Mucosa of stomach (tissue), 1 donor: Measurements from ENCODE around the gene RABGEF1.
"Not testable (repeated sequence)": the region's sequence is repeated elsewhere in the genome, so short reads cannot be mapped to it uniquely, and the experiment has no call there.

ENCODE experiments used
- H3K27me3 ChIP-seq: one replicate; pipeline ENCODE4 v1.7.0; 2013; ENCODE audit warnings: mild to moderate bottlenecking, low read length; ENCODE audit not compliant: control insufficient read depth, insufficient read depth
- H3K36me3 ChIP-seq: one replicate; pipeline ENCODE4 v1.7.0; 2013; ENCODE audit warnings: low read length; ENCODE audit not compliant: control insufficient read depth, insufficient read depth
- H3K4me1 ChIP-seq: one replicate; pipeline ENCODE4 v1.7.0; 2013; ENCODE audit warnings: mild to moderate bottlenecking, low read length; ENCODE audit not compliant: control insufficient read depth, insufficient read depth
- H3K4me3 ChIP-seq: one replicate; pipeline ENCODE4 v1.7.0; 2013; ENCODE audit warnings: low read length
- H3K9ac ChIP-seq: one replicate; pipeline ENCODE4 v1.7.0; 2013; ENCODE audit warnings: mild to moderate bottlenecking, low read length, moderate library complexity
- H3K9me3 ChIP-seq: one replicate; pipeline ENCODE4 v1.7.0; 2013; ENCODE audit warnings: mild to moderate bottlenecking, low read length, moderate library complexity; ENCODE audit not compliant: control insufficient read depth
- donor health status: Pancreatic carcinoma.

Gene RABGEF1

GRCh38 chr7:66768865-66769832, 28.6 kb downstream of the RABGEF1 start:
- H3K27me3 ChIP-seq = no peaks in the 10 kb centered on the region
- no peak overlapping the region for H3K9ac ChIP-seq
- H3K9me3 ChIP-seq = no peaks in the 10 kb centered on the region
- H3K36me3 ChIP-seq = no peaks in the 10 kb centered on the region
- peaks cover 16% of the 10 kb centered on the region for H3K4me1 ChIP-seq
- H3K4me3 ChIP-seq = no peak overlapping the region

- no peak overlapping the region for H3K4me3 ChIP-seq
- peaks cover 16% of the 10 kb centered on the region for H3K4me1 ChIP-seq
- no peaks in the 10 kb centered on the region for H3K9me3 ChIP-seq
- no peaks in the 10 kb centered on the region for H3K27me3 ChIP-seq
- H3K36me3 ChIP-seq = no peaks in the 10 kb centered on the region
- no peak overlapping the region for H3K9ac ChIP-seq
Measured at GRCh38 chr7:66769833-66770512, 29.4 kb downstream of the RABGEF1 start.

- Histone ChIP-seq H3K27me3 (no peaks in the 10 kb centered on the region), H3K4me3 (no peak overlapping the region), H3K4me1 (peaks cover 5% of the 10 kb centered on the region), H3K9ac (no peak overlapping the region), H3K9me3 (no peaks in the 10 kb centered on the region), H3K36me3 (no peaks in the 10 kb centered on the region)
Measured at GRCh38 chr7:66771795-66772194, 31.3 kb downstream of the RABGEF1 start.

GRCh38 chr7:66773744-66774143, 33.2 kb downstream of the RABGEF1 start:
- not testable (repeated sequence) for H3K4me1 ChIP-seq, H3K27me3 ChIP-seq, H3K9me3 ChIP-seq, H3K4me3 ChIP-seq, H3K9ac ChIP-seq, H3K36me3 ChIP-seq

- not testable (repeated sequence) for H3K4me3 ChIP-seq, H3K27me3 ChIP-seq, H3K4me1 ChIP-seq, H3K36me3 ChIP-seq, H3K9ac ChIP-seq, H3K9me3 ChIP-seq
Measured at GRCh38 chr7:66776383-66776782, 35.9 kb downstream of the RABGEF1 start.

- H3K9me3 ChIP-seq = no peaks in the 10 kb centered on the region
- peaks cover 5% of the 10 kb centered on the region for H3K4me1 ChIP-seq
- H3K36me3 ChIP-seq = no peaks in the 10 kb centered on the region
- no peak overlapping the region for H3K4me3 ChIP-seq
- H3K27me3 ChIP-seq = no peaks in the 10 kb centered on the region
- no peak overlapping the region for H3K9ac ChIP-seq
Measured at GRCh38 chr7:66776800-66777442, 36.4 kb downstream of the RABGEF1 start.

GRCh38 chr7:66778201-66778600, 37.7 kb downstream of the RABGEF1 start:
- Histone ChIP-seq H3K36me3 (no peaks in the 10 kb centered on the region), H3K9me3 (no peaks in the 10 kb centered on the region), H3K9ac (no peak overlapping the region), H3K4me3 (no peak overlapping the region), H3K27me3 (no peaks in the 10 kb centered on the region), H3K4me1 (peaks cover 3% of the 10 kb centered on the region)

- Histone ChIP-seq H3K9ac (no peak overlapping the region), H3K27me3 (no peaks in the 10 kb centered on the region), H3K4me3 (no peak overlapping the region), H3K9me3 (no peaks in the 10 kb centered on the region), H3K36me3 (no peaks in the 10 kb centered on the region), H3K4me1 (no peaks in the 10 kb centered on the region)
Measured at GRCh38 chr7:66779669-66780409, 39.3 kb downstream of the RABGEF1 start.

- H3K36me3 ChIP-seq = no peaks in the 10 kb centered on the region
- H3K4me1 ChIP-seq = no peaks in the 10 kb centered on the region
Measured at GRCh38 chr7:66781408-66782090, 41.0 kb downstream of the RABGEF1 start.

GRCh38 chr7:66782875-66783274, 42.3 kb downstream of the RABGEF1 start:
- H3K4me3 ChIP-seq, H3K9ac ChIP-seq, H3K9me3 ChIP-seq, H3K36me3 ChIP-seq, H3K4me1 ChIP-seq, H3K27me3 ChIP-seq: not testable (repeated sequence)

More at GRCh38 chr7:66781408-66782090, 41.0 kb downstream of the RABGEF1 start:
- no peaks in the 10 kb centered on the region for H3K9me3 ChIP-seq
- H3K27me3 ChIP-seq = no peaks in the 10 kb centered on the region
- no peak overlapping the region for H3K9ac ChIP-seq
- H3K4me3 ChIP-seq = no peak overlapping the region

GRCh38 chr7:66783887-66784595, 43.5 kb downstream of the RABGEF1 start:
- H3K4me3 ChIP-seq, H3K36me3 ChIP-seq, H3K9ac ChIP-seq, H3K4me1 ChIP-seq, H3K27me3 ChIP-seq, H3K9me3 ChIP-seq: not testable (repeated sequence)
